ENCODE data around the gene HNRNPL. TPM values are rescaled to one million over a fixed set of nuclear protein-coding genes. Genes with fewer than 3 reads are reported as not detected.
A peak's percentile ranks its signal among the peaks of the same experiment; 100 is the strongest.

HNRNPL gene
- total RNA-seq, 1 experiment from 2014 or later, result 642 TPM

DNA sequence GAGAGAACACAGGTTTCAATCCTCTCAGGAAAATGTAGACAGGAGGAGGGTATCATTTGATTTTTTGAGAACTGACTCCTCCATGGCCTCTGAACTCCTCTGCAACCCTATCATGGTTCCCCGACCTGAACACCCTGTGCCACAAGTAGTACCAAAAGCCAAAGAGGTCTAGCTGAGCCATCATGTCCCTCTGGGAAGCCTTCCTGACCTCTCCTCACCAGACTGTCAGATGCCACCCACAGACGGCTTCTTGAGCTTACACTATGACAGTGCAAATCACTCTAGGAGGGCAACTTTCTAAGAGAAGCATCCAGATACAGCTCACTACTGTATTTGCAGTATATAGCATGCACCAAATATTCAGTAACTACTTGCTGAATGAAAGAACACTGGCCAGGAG, 3.7 kb downstream of the HNRNPL start:
- no peak overlapping the region for H3K4me3 ChIP-seq (ENCODE audit: low read depth, low read length, poor library complexity, severe bottlenecking)
- intact Hi-C loops (cut with micrococcal nuclease; ENCODE audit: unreplicated experiment), result no loop called here
- TF ChIP-seq, protein P1, sequence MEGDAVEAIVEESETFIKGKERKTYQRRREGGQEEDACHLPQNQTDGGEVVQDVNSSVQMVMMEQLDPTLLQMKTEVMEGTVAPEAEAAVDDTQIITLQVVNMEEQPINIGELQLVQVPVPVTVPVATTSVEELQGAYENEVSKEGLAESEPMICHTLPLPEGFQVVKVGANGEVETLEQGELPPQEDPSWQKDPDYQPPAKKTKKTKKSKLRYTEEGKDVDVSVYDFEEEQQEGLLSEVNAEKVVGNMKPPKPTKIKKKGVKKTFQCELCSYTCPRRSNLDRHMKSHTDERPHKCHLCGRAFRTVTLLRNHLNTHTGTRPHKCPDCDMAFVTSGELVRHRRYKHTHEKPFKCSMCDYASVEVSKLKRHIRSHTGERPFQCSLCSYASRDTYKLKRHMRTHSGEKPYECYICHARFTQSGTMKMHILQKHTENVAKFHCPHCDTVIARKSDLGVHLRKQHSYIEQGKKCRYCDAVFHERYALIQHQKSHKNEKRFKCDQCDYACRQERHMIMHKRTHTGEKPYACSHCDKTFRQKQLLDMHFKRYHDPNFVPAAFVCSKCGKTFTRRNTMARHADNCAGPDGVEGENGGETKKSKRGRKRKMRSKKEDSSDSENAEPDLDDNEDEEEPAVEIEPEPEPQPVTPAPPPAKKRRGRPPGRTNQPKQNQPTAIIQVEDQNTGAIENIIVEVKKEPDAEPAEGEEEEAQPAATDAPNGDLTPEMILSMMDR (conservative IDR thresholded peaks at IDR 0.05; ENCODE audit: low read depth, low read length), result no peak
- TF ChIP-seq EZH2 (IDR thresholded peaks at IDR 0.05; ENCODE audit: borderline replicate concordance, low read depth, low read length, poor library complexity, severe bottlenecking), result no peak
- CTCF ChIA-PET, result no interaction called here
- POLR2A ChIA-PET (ENCODE audit: low non-redundant PET), result no interaction called here
- DNase-seq (ENCODE audit: low spot score), result no peak
- peak overlapping the region; percentile 11 for H3K27ac ChIP-seq (ENCODE audit: low read depth, low read length, poor library complexity, severe bottlenecking)
- H3K9me3 ChIP-seq (ENCODE audit: low read depth, low read length, poor library complexity, severe bottlenecking), result no peaks in the 10 kb centered on the region
- no TSS peak for BruUV-seq (replicated peaks)
- no peaks in the 10 kb centered on the region for H3K27me3 ChIP-seq (replicated peaks; ENCODE audit: insufficient read depth, low read depth, low read length, poor library complexity)
- H3K4me1 ChIP-seq (ENCODE audit: insufficient read depth, low read length, poor library complexity, severe bottlenecking), result peaks cover 13% of the 10 kb centered on the region
- peaks cover 79% of the 10 kb centered on the region for H3K36me3 ChIP-seq (ENCODE audit: insufficient read depth, low read length, poor library complexity, severe bottlenecking)

DNA sequence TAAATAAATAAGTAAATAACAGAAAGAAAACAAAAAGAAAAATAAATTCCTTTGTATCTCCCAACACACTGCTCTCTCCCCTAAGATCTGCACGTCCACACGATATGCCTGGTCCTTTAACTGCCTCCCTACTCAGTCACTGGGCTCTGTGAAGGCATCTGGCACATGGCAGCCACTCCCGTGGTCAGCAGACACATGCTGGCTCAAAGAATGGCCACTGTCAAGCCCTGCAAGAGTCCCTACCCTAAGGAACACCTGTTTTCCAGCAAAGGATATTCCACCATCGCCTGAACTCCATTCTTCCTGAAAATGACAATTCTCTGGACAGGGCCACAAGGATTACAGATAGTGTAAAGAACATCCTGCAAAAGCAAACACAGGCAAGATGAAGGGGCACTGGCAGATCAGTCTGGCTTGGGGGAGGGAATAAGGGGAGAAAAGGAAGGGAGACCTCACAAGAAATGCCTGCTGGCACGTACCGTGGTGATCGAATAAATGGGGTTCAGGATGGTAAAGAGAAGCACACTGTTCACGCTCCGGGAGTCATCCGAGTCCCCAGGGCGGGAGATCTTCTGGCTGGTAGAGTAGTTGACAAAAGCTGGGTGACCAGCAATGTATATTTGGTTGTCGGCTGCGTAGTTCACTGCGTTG, 4.3 kb downstream of the HNRNPL start:
- POLR2A ChIA-PET (ENCODE audit: low non-redundant PET), result no interaction called here
- peak overlapping the region; percentile 11 for H3K27ac ChIP-seq (ENCODE audit: low read depth, low read length, poor library complexity, severe bottlenecking)
- intact Hi-C loops (cut with micrococcal nuclease; ENCODE audit: unreplicated experiment), result no loop called here
- peaks cover 85% of the 10 kb centered on the region for H3K36me3 ChIP-seq (ENCODE audit: insufficient read depth, low read length, poor library complexity, severe bottlenecking)
- TF ChIP-seq, protein P1 (conservative IDR thresholded peaks at IDR 0.05; ENCODE audit: low read depth, low read length), result no peak
- TF ChIP-seq EZH2 (IDR thresholded peaks at IDR 0.05; ENCODE audit: borderline replicate concordance, low read depth, low read length, poor library complexity, severe bottlenecking), result no peak
- CTCF ChIA-PET, result no interaction called here
- no peak overlapping the region for H3K4me3 ChIP-seq (ENCODE audit: low read depth, low read length, poor library complexity, severe bottlenecking)
- BruUV-seq (replicated peaks), result no TSS peak
- no peak for DNase-seq (ENCODE audit: low spot score)
- peaks cover 11% of the 10 kb centered on the region for H3K4me1 ChIP-seq (ENCODE audit: insufficient read depth, low read length, poor library complexity, severe bottlenecking)
- no peaks in the 10 kb centered on the region for H3K27me3 ChIP-seq (replicated peaks; ENCODE audit: insufficient read depth, low read depth, low read length, poor library complexity)
- no peaks in the 10 kb centered on the region for H3K9me3 ChIP-seq (ENCODE audit: low read depth, low read length, poor library complexity, severe bottlenecking)

DNA sequence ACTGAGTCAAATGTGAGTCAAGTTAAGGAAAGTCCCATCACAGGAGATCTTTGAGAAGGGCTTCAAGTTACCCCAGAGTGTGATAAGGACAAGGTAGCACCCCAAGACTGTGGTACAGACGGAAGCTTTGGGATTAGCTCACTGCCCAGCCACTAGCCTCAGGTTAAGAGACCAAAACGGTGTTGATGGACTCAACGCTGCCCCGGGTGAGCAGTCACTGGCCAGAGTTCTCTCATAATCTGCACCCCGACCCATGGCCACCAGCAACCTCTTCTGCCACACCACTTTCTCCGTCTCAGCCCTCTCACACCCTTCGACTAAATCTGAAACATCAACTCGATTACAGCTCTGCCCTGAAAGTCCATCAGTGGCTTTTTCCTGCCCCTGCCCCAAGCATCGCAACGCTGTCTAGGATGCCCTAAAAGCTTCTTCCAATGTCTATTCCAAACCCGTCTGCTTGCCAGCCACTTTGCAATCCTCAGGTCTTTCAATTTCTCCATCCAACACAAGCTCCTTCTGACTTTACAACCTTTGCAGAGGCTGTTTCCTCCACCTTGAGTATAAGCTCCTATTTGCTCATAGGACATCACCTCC, 5.6 kb downstream of the HNRNPL start:
- peaks cover 98% of the 10 kb centered on the region for H3K36me3 ChIP-seq (ENCODE audit: insufficient read depth, low read length, poor library complexity, severe bottlenecking)
- BruUV-seq (replicated peaks), result no TSS peak
- TF ChIP-seq, protein P1 (conservative IDR thresholded peaks at IDR 0.05; ENCODE audit: low read depth, low read length), result no peak
- no peak for TF ChIP-seq EZH2 (IDR thresholded peaks at IDR 0.05; ENCODE audit: borderline replicate concordance, low read depth, low read length, poor library complexity, severe bottlenecking)

More for the DNA sequence above, 5.6 kb downstream of the HNRNPL start:
- Histone ChIP-seq H3K4me3 (ENCODE audit: low read depth, low read length, poor library complexity, severe bottlenecking) (no peak overlapping the region), H3K27me3 (replicated peaks; ENCODE audit: insufficient read depth, low read depth, low read length, poor library complexity) (no peaks in the 10 kb centered on the region), H3K9me3 (ENCODE audit: low read depth, low read length, poor library complexity, severe bottlenecking) (no peaks in the 10 kb centered on the region), H3K27ac (ENCODE audit: low read depth, low read length, poor library complexity, severe bottlenecking) (no peak overlapping the region), H3K4me1 (ENCODE audit: insufficient read depth, low read length, poor library complexity, severe bottlenecking) (peaks cover 11% of the 10 kb centered on the region)
- CTCF ChIA-PET, result no interaction called here
- intact Hi-C loops (cut with micrococcal nuclease; ENCODE audit: unreplicated experiment), result no loop called here
- no peak for DNase-seq (ENCODE audit: low spot score)
- POLR2A ChIA-PET (ENCODE audit: low non-redundant PET), result no interaction called here

Data from A673 (cell line).